ENCODE results near the gene DLGAP1.

Gene DLGAP1

GRCh38 chr18:4282954-4283353, 172.2 kb downstream of the DLGAP1 start:
- no peak for TF ChIP-seq ZNF391 (tag by site-specific recombination; IDR thresholded peaks at IDR 0.05; ENCODE audit: borderline replicate concordance, low read depth)
- no peak for TF ChIP-seq MZF1 (tag by site-specific recombination; IDR thresholded peaks at IDR 0.05; ENCODE audit: borderline replicate concordance)
- no peak for TF ChIP-seq ZNF416 (tag by site-specific recombination; IDR thresholded peaks at IDR 0.05)
- TF ChIP-seq, protein P1, sequence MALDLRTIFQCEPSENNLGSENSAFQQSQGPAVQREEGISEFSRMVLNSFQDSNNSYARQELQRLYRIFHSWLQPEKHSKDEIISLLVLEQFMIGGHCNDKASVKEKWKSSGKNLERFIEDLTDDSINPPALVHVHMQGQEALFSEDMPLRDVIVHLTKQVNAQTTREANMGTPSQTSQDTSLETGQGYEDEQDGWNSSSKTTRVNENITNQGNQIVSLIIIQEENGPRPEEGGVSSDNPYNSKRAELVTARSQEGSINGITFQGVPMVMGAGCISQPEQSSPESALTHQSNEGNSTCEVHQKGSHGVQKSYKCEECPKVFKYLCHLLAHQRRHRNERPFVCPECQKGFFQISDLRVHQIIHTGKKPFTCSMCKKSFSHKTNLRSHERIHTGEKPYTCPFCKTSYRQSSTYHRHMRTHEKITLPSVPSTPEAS (tag by site-specific recombination; IDR thresholded peaks at IDR 0.05) = no peak
- Histone ChIP-seq H3K4me3 (ENCODE audit: low read depth, low read length) (no peak overlapping the region), H3K36me3 (ENCODE audit: control insufficient read depth in 2 of 2, insufficient read depth in 1 of 2, low read length in 2 of 2) (no peaks in the 10 kb centered on the region), H3K9me3 (ENCODE audit: control insufficient read depth, insufficient read depth, low read depth, low read length) (no peaks in the 10 kb centered on the region), H3K4me1 (ENCODE audit: control insufficient read depth, insufficient read depth, low read length) (no peaks in the 10 kb centered on the region), H3K27ac (ENCODE audit: extremely low read depth, low read depth, low read length) (no peak overlapping the region)
- ChIA-PET CTCF (no interaction called here), POLR2A (no interaction called here)

- Histone ChIP-seq H3K27ac (ENCODE audit: extremely low read depth, low read depth, low read length) (no peak overlapping the region), H3K36me3 (ENCODE audit: control insufficient read depth in 2 of 2, insufficient read depth in 1 of 2, low read length in 2 of 2) (no peaks in the 10 kb centered on the region), H3K9me3 (ENCODE audit: control insufficient read depth, insufficient read depth, low read depth, low read length) (no peaks in the 10 kb centered on the region), H3K4me3 (ENCODE audit: low read depth, low read length) (no peak overlapping the region), H3K4me1 (ENCODE audit: control insufficient read depth, insufficient read depth, low read length) (no peaks in the 10 kb centered on the region)
- ChIA-PET CTCF (no interaction called here), POLR2A (no interaction called here)
- TF ChIP-seq ZFHX2 (tag by site-specific recombination; conservative IDR thresholded peaks at IDR 0.05) = no peak
- TF ChIP-seq OVOL3 (tag by site-specific recombination; IDR thresholded peaks at IDR 0.05) = no peak
- TF ChIP-seq, protein P2, sequence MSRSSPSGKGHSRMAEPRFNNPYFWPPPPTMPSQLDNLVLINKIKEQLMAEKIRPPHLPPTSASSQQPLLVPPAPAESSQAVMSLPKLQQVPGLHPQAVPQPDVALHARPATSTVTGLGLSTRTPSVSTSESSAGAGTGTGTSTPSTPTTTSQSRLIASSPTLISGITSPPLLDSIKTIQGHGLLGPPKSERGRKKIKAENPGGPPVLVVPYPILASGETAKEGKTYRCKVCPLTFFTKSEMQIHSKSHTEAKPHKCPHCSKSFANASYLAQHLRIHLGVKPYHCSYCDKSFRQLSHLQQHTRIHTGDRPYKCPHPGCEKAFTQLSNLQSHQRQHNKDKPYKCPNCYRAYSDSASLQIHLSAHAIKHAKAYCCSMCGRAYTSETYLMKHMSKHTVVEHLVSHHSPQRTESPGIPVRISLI (tag by site-specific recombination; IDR thresholded peaks at IDR 0.05) = no peak
- no peak for TF ChIP-seq ZNF664 (tag by site-specific recombination; IDR thresholded peaks at IDR 0.05)
- TF ChIP-seq, protein P3, sequence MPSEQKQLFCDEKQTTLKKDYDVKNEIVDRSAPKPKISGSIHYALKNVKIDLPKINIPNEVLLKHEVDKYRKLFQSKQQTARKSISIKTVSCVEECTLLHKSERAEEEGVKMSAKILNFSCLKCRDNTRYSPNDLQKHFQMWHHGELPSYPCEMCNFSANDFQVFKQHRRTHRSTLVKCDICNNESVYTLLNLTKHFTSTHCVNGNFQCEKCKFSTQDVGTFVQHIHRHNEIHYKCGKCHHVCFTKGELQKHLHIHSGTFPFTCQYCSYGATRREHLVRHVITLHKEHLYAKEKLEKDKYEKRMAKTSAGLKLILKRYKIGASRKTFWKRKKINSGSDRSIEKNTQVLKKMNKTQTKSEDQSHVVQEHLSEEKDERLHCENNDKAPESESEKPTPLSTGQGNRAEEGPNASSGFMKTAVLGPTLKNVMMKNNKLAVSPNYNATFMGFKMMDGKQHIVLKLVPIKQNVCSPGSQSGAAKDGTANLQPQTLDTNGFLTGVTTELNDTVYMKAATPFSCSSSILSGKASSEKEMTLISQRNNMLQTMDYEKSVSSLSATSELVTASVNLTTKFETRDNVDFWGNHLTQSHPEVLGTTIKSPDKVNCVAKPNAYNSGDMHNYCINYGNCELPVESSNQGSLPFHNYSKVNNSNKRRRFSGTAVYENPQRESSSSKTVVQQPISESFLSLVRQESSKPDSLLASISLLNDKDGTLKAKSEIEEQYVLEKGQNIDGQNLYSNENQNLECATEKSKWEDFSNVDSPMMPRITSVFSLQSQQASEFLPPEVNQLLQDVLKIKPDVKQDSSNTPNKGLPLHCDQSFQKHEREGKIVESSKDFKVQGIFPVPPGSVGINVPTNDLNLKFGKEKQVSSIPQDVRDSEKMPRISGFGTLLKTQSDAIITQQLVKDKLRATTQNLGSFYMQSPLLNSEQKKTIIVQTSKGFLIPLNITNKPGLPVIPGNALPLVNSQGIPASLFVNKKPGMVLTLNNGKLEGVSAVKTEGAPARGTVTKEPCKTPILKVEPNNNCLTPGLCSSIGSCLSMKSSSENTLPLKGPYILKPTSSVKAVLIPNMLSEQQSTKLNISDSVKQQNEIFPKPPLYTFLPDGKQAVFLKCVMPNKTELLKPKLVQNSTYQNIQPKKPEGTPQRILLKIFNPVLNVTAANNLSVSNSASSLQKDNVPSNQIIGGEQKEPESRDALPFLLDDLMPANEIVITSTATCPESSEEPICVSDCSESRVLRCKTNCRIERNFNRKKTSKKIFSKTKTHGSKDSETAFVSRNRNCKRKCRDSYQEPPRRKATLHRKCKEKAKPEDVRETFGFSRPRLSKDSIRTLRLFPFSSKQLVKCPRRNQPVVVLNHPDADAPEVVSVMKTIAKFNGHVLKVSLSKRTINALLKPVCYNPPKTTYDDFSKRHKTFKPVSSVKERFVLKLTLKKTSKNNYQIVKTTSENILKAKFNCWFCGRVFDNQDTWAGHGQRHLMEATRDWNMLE (tag by site-specific recombination; conservative IDR thresholded peaks at IDR 0.05; ENCODE audit: low read depth) = no peak
- TF ChIP-seq ZNF132 (tag by site-specific recombination; IDR thresholded peaks at IDR 0.05; ENCODE audit: borderline replicate concordance) = no peak
- TF ChIP-seq, protein P4, sequence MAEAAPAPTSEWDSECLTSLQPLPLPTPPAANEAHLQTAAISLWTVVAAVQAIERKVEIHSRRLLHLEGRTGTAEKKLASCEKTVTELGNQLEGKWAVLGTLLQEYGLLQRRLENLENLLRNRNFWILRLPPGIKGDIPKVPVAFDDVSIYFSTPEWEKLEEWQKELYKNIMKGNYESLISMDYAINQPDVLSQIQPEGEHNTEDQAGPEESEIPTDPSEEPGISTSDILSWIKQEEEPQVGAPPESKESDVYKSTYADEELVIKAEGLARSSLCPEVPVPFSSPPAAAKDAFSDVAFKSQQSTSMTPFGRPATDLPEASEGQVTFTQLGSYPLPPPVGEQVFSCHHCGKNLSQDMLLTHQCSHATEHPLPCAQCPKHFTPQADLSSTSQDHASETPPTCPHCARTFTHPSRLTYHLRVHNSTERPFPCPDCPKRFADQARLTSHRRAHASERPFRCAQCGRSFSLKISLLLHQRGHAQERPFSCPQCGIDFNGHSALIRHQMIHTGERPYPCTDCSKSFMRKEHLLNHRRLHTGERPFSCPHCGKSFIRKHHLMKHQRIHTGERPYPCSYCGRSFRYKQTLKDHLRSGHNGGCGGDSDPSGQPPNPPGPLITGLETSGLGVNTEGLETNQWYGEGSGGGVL (tag by site-specific recombination; IDR thresholded peaks at IDR 0.05) = no peak
These were observed 178.0 kb downstream of the DLGAP1 start for GRCh38 chr18:4276953-4277585.

GRCh38 chr18:4271952-4272351, 183.2 kb downstream of the DLGAP1 start:
- CTCF ChIA-PET = no interaction called here
- POLR2A ChIA-PET = no interaction called here
- no peaks in the 10 kb centered on the region for H3K4me1 ChIP-seq (ENCODE audit: control insufficient read depth, insufficient read depth, low read length)
- H3K4me3 ChIP-seq (ENCODE audit: low read depth, low read length) = no peak overlapping the region
- no peaks in the 10 kb centered on the region for H3K9me3 ChIP-seq (ENCODE audit: control insufficient read depth, insufficient read depth, low read depth, low read length)
- no peak overlapping the region for H3K27ac ChIP-seq (ENCODE audit: extremely low read depth, low read depth, low read length)
- no peaks in the 10 kb centered on the region for H3K36me3 ChIP-seq (ENCODE audit: control insufficient read depth in 2 of 2, insufficient read depth in 1 of 2, low read length in 2 of 2)
- TF ChIP-seq ZNF660 (tag by site-specific recombination; IDR thresholded peaks at IDR 0.05) (no peak), GFI1B (tag by site-specific recombination; IDR thresholded peaks at IDR 0.05) (no peak), ZNF596 (tag by site-specific recombination; IDR thresholded peaks at IDR 0.05) (no peak), ZNF335 (tag by site-specific recombination; conservative IDR thresholded peaks at IDR 0.05) (no peak), ZNF140 (tag by site-specific recombination; IDR thresholded peaks at IDR 0.05) (no peak), ZNF658 (tag by site-specific recombination; IDR thresholded peaks at IDR 0.05) (no peak), RBAK (tag by site-specific recombination; IDR thresholded peaks at IDR 0.05) (no peak), MEIS1 (CRISPR knock-in tag; IDR thresholded peaks at IDR 0.05; ENCODE audit: borderline replicate concordance) (no peak), ZNF394 (tag by site-specific recombination; IDR thresholded peaks at IDR 0.05; ENCODE audit: borderline replicate concordance) (no peak), ZNF664 (tag by site-specific recombination; IDR thresholded peaks at IDR 0.05) (no peak), ZNF529 (tag by site-specific recombination; IDR thresholded peaks at IDR 0.05; ENCODE audit: insufficient replicate concordance) (no peak), ZNF221 (tag by site-specific recombination; IDR thresholded peaks at IDR 0.05; ENCODE audit: borderline replicate concordance) (no peak), ZNF302 (tag by site-specific recombination; IDR thresholded peaks at IDR 0.05; ENCODE audit: low read depth) (no peak)
